GM23338 (cell line): ENCODE results near the gene FANCF. TPM values are rescaled to one million over a fixed set of nuclear protein-coding genes. Genes with fewer than 3 reads are reported as not detected.
A peak's percentile ranks its signal among the peaks of the same experiment; 100 is the strongest.

Experiments
- ATAC-seq: fragments of 200-7000 bp; cut with Tn5 transposase; 3 replicates; pipeline ENCODE4 v1.9.1; 2020
- DNase-seq: peaks from one replicate; pipeline ENCODE4 v3.0.0-alpha.2; 2015; ENCODE audit warnings: low spot score
- H2AFZ ChIP-seq: fragments of 200-600 bp; sonication (generic); 2 replicates; pipeline ENCODE4 v1.8.0; 2016; ENCODE audit warnings: antibody characterized with exemption, mild to moderate bottlenecking, moderate library complexity
- H3F3A ChIP-seq: fragments of 200-600 bp; sonication (generic); replicated peaks from 2 replicates; pipeline ENCODE4 v1.8.0; 2017; ENCODE audit warnings: antibody characterized with exemption, mixed run types, low read depth
- H3K27ac ChIP-seq: fragments of 200-600 bp; sonication (generic); 2 replicates; pipeline ENCODE4 v1.6.1; 2016; ENCODE audit warnings: low read depth
- H3K27me3 ChIP-seq: fragments of 200-600 bp; sonication (generic); 2 replicates; pipeline ENCODE4 v1.8.0; 2016; ENCODE audit warnings: mild to moderate bottlenecking, mixed run types, moderate library complexity; ENCODE audit not compliant: insufficient read depth
- H3K36me3 ChIP-seq: fragments of 200-600 bp; sonication (generic); 2 replicates; pipeline ENCODE4 v1.8.0; 2016; ENCODE audit warnings: mild to moderate bottlenecking; ENCODE audit not compliant: insufficient read depth
- H3K4me1 ChIP-seq: fragments of 200-600 bp; sonication (generic); 2 replicates; pipeline ENCODE4 v1.8.0; 2016; ENCODE audit warnings: mild to moderate bottlenecking, moderate library complexity; ENCODE audit not compliant: insufficient read depth
- H3K4me2 ChIP-seq: fragments of 200-600 bp; sonication (generic); 2 replicates; pipeline ENCODE4 v1.7.1; 2017; ENCODE audit warnings: mixed run types
- H3K4me3 ChIP-seq: fragments of 200-600 bp; sonication (generic); 2 replicates; pipeline ENCODE4 v1.6.1; 2016; ENCODE audit warnings: mixed run types
- H3K79me2 ChIP-seq: fragments of 200-600 bp; sonication (generic); replicated peaks from 2 replicates; pipeline ENCODE4 v1.8.0; 2017; ENCODE audit warnings: mild to moderate bottlenecking; ENCODE audit not compliant: insufficient read depth
- H3K9me2 ChIP-seq: fragments of 200-600 bp; sonication (generic); 2 replicates; pipeline ENCODE4 v1.8.0; 2017; ENCODE audit not compliant: insufficient read depth
- H4K20me1 ChIP-seq: fragments of 200-600 bp; sonication (generic); replicated peaks from 2 replicates; pipeline ENCODE4 v1.8.0; 2017; ENCODE audit warnings: mild to moderate bottlenecking; ENCODE audit not compliant: insufficient read depth
- H3K27ac Mint-ChIP-seq: 2 replicates; pipeline ENCODE4 v1.8.0; 2020; ENCODE audit warnings: inconsistent platforms, mild to moderate bottlenecking, moderate library complexity, mixed read lengths
- H3K27me3 Mint-ChIP-seq: 3 replicates; pipeline ENCODE4 v1.8.0; 2022; ENCODE audit warnings: low read depth, mild to moderate bottlenecking, moderate library complexity, mixed read lengths, inconsistent platforms; ENCODE audit not compliant: insufficient read depth, poor library complexity
- H3K36me3 Mint-ChIP-seq: 3 replicates; pipeline ENCODE4 v1.8.0; 2021; ENCODE audit warnings: low read depth, mild to moderate bottlenecking, inconsistent platforms, moderate library complexity, mixed read lengths
- H3K4me1 Mint-ChIP-seq: 3 replicates; pipeline ENCODE4 v1.8.0; 2020; ENCODE audit warnings: mild to moderate bottlenecking, inconsistent platforms, mixed read lengths
- H3K4me3 Mint-ChIP-seq: 3 replicates; pipeline ENCODE4 v1.8.0; 2021; ENCODE audit warnings: moderate library complexity, mild to moderate bottlenecking, inconsistent platforms, mixed read lengths
- H3K9me3 Mint-ChIP-seq: 3 replicates; pipeline ENCODE4 v1.8.0; 2020; ENCODE audit warnings: moderate library complexity, mild to moderate bottlenecking, inconsistent platforms, mixed read lengths
- ETS1 ChIP-seq: IDR thresholded peaks from 2 replicates; pipeline ENCODE4 v1.6.1; 2016; ENCODE audit warnings: antibody characterized with exemption
- EZH2phosphoT487 ChIP-seq: fragments of 200-600 bp; sonication (generic); IDR thresholded peaks from one replicate; pipeline ENCODE4 v1.8.1; 2018; ENCODE audit warnings: antibody characterized with exemption; ENCODE audit not compliant: unreplicated experiment
- JUNB ChIP-seq: IDR thresholded peaks from one replicate; pipeline ENCODE4 v1.6.1; 2016; ENCODE audit warnings: antibody characterized with exemption; ENCODE audit not compliant: unreplicated experiment
- NANOG ChIP-seq: IDR thresholded peaks from 2 replicates; pipeline ENCODE4 v1.6.1; 2016; ENCODE audit warnings: antibody characterized with exemption, borderline replicate concordance
- POLR2AphosphoS5 ChIP-seq: IDR thresholded peaks from 2 replicates; pipeline ENCODE4 v1.6.1; 2016; ENCODE audit warnings: antibody characterized with exemption, low read depth
- REST ChIP-seq: IDR thresholded peaks from one replicate; pipeline ENCODE4 v1.6.1; 2018; ENCODE audit warnings: antibody characterized with exemption; ENCODE audit not compliant: unreplicated experiment
- STAT1 ChIP-seq: IDR thresholded peaks from one replicate; pipeline ENCODE4 v1.6.1; 2016; ENCODE audit warnings: antibody characterized with exemption; ENCODE audit not compliant: unreplicated experiment
- ZNF114 ChIP-seq: fragments of 250-450 bp; sonication (Bioruptor Pico); IDR thresholded peaks from 2 replicates; pipeline ENCODE4 v1.5.0; 2020; ENCODE audit warnings: mild to moderate bottlenecking, moderate library complexity
- ZNF462 ChIP-seq: fragments of 250-450 bp; sonication (Bioruptor Pico); IDR thresholded peaks from 2 replicates; pipeline ENCODE4 v1.5.0; 2020; ENCODE audit warnings: mild to moderate bottlenecking, moderate library complexity
- polyA plus RNA-seq: library from polyadenylated mRNA; unstranded; fragments of >200 nt; fragmentation: Nextera tagmentation; extraction: Ambion mirVana; gene quantifications from 2 replicates; pipeline ENCODE4 v1.2.1, GENCODE V29; 2016
- total RNA-seq: library from RNA; depleted of rRNA; stranded (reverse); fragments of >200 nt; shearing (Covaris generic); gene quantifications from 2 replicates; pipeline ENCODE4 v1.2.3, GENCODE V29; 2014

The FANCF gene
- total and polyA plus RNA-seq, 2 experiments from 2014 or later: 17.0 to 31.8 TPM

GRCh38 chr11:22640862-22641261, 15.2 kb upstream of the FANCF start (continued):
- no peak for TF ChIP-seq ZNF114 (CRISPR knock-in tag)
- TF ChIP-seq POLR2AphosphoS5: no peak
- no peak for TF ChIP-seq ETS1
- TF ChIP-seq REST: no peak
- TF ChIP-seq STAT1: no peak

DNA sequence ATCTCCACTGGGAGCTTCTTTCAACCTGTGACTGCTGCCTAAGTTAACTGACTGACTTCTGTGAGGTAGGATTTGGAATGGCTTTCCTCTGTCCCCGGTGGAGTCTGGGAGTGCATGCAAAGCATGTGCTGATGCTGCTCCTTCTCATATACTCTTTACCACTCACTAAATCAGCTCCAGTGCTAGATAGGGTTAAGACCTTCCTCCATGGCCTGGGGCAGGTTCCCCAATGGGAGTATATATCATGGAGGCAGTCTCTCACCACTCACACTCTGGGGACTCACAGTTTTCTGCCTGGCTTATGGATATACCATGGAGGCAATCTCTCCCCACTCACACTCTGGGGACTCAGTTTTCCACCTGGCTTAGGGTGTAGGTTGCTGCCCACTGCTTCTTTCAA, 10.1 kb upstream of the FANCF start:
- H3K36me3 Mint-ChIP-seq: no peaks in the 10 kb centered on the region
- Histone ChIP-seq H3K4me3 (no peak overlapping the region), H2AFZ (no peak overlapping the region), H3K4me1 (peaks cover 21% of the 10 kb centered on the region), H3K9me2 (peaks cover 7% of the 10 kb centered on the region; the same call in 1 of the 2 replicates), H4K20me1 (no peaks in the 10 kb centered on the region), H3K27ac (0 out of 2 replicates have a peak overlapping the region, but pooled peaks have one; percentile 6), H3F3A (no peaks in the 10 kb centered on the region), H3K79me2 (no peaks in the 10 kb centered on the region), H3K36me3 (no peaks in the 10 kb centered on the region), H3K4me2 (0 out of 2 replicates have a peak overlapping the region, but pooled peaks have one; percentile 21), H3K27me3 (peaks cover 26% of the 10 kb centered on the region)
- H3K4me1 Mint-ChIP-seq: peaks cover 38% of the 10 kb centered on the region
- DNase-seq: peak; percentile 21
- H3K27me3 Mint-ChIP-seq: peaks cover 5% of the 10 kb centered on the region
- no peak overlapping the region for H3K4me3 Mint-ChIP-seq
- peak; percentile 54 for ATAC-seq
- no peak overlapping the region for H3K27ac Mint-ChIP-seq
- H3K9me3 Mint-ChIP-seq: no peaks in the 10 kb centered on the region
- TF ChIP-seq POLR2AphosphoS5 (no peak), REST (no peak), NANOG (no peak), ZNF462 (CRISPR knock-in tag) (no peak), EZH2phosphoT487 (no peak), JUNB (no peak)
